AG09309 (cell line): ENCODE results near the gene FILIP1L.
A peak's percentile ranks its signal among the peaks of the same experiment; 100 is the strongest.

Experiments used
- DNase-seq: peaks from one replicate; pipeline ENCODE4 v3.0.0-alpha.2; 2010; ENCODE audit warnings: low read depth
- H3K4me3 ChIP-seq: 2 replicates; pipeline ENCODE4 v1.5.1; 2011; ENCODE audit warnings: mild to moderate bottlenecking, low read depth, low read length, moderate library complexity; ENCODE audit not compliant: control insufficient read depth
- CTCF ChIP-seq: IDR thresholded peaks from 2 replicates; pipeline ENCODE4 v1.5.1; 2011; ENCODE audit warnings: mild to moderate bottlenecking, low read depth, low read length, inconsistent platforms; ENCODE audit not compliant: insufficient read depth, control insufficient read depth; ENCODE audit errors: missing control alignments

The FILIP1L gene

DNA sequence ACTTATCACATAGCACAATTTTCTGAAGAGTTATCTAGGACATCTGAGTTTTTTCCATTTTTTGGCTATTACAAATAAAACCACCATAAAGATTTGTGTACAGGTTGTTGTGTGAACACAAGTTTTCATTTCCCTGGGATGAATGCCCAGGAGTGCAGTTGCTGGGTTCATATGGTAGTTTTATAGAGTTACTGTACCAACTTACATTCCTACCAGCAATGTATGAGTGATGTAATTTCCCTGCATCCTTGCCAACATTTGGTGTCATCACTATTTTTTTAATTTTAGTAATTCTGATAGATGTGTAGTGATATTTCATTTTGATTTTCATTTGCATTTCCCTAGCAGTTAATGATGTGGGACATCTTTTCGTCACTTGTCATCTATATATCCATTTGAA lies 20.5 kb downstream of the FILIP1L start:
- no peak for DNase-seq
- H3K4me3 ChIP-seq, result no peak overlapping the region
- TF ChIP-seq CTCF, result no peak

DNA sequence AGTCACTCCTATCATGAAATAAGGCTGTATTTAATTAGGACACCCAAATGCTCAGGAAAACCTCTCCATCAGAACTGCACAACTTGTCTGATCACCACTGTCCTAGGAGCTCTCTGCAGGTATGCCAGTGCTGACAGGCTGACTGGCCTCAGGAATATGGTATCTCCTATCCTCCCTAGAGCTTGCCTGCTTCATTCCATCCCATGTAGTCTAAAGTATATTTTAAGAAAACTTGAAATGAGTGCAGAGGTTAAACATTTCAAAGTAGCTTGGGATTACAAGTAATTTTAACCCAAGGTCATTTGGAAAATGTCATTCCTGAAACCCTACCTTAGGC lies 23.7 kb downstream of the FILIP1L start:
- no peak for DNase-seq
- no peak overlapping the region for H3K4me3 ChIP-seq
- no peak for TF ChIP-seq CTCF

GRCh38 chr3:100089812-100090668 lies 24.3 kb downstream of the FILIP1L start:
- peak; percentile 71 for TF ChIP-seq CTCF
- H3K4me3 ChIP-seq, result no peak overlapping the region
- DNase-seq, result no peak

- DNase-seq, result no peak
- no peak for TF ChIP-seq CTCF
- H3K4me3 ChIP-seq, result no peak overlapping the region
These were observed 25.4 kb downstream of the FILIP1L start for GRCh38 chr3:100088735-100089368.

- DNase-seq, result no peak
- no peak for TF ChIP-seq CTCF
- no peak overlapping the region for H3K4me3 ChIP-seq
These were observed 27.1 kb downstream of the FILIP1L start for GRCh38 chr3:100087198-100087597.

- DNase-seq, result no peak
- no peak for TF ChIP-seq CTCF
- H3K4me3 ChIP-seq, result no peak overlapping the region
These were observed 27.9 kb downstream of the FILIP1L start for GRCh38 chr3:100086401-100086800.
